Endodermal cell (in vitro differentiated cells): ENCODE results near the gene SLC22A25. TPM values are rescaled to one million over a fixed set of nuclear protein-coding genes. Genes with fewer than 3 reads are reported as not detected.

ENCODE experiments used
- DNase-seq: peaks from one replicate; pipeline ENCODE4 v3.0.0-alpha.2; 2017
- H3K27ac ChIP-seq: 2 replicates; pipeline ENCODE4 v1.5.1; 2013; ENCODE audit warnings: mild to moderate bottlenecking, low read depth, low read length, moderate library complexity
- H3K27me3 ChIP-seq: 2 replicates; pipeline ENCODE4 v1.6.1; 2013; ENCODE audit warnings: mild to moderate bottlenecking, low read length, moderate library complexity; ENCODE audit not compliant: insufficient read depth, control insufficient read depth, poor library complexity, severe bottlenecking
- H3K36me3 ChIP-seq: 2 replicates; pipeline ENCODE4 v1.7.0; 2013; ENCODE audit warnings: mild to moderate bottlenecking, low read length, moderate library complexity; ENCODE audit not compliant: control insufficient read depth, insufficient read depth
- H3K4me1 ChIP-seq: one replicate; pipeline ENCODE4 v1.7.0; 2013; ENCODE audit warnings: low read length; ENCODE audit not compliant: control insufficient read depth, insufficient read depth
- H3K4me3 ChIP-seq: 2 replicates; pipeline ENCODE4 v1.5.1; 2013; ENCODE audit warnings: mild to moderate bottlenecking, low read length, moderate library complexity
- H3K9ac ChIP-seq: 2 replicates; pipeline ENCODE4 v1.6.1; 2013; ENCODE audit warnings: mild to moderate bottlenecking, low read length, moderate library complexity; ENCODE audit not compliant: poor library complexity, severe bottlenecking; ENCODE audit errors: extremely low read depth
- H3K9me3 ChIP-seq: 2 replicates; pipeline ENCODE4 v1.6.1; 2013; ENCODE audit warnings: mild to moderate bottlenecking, low read length, moderate library complexity; ENCODE audit not compliant: control insufficient read depth
- H3K27ac Mint-ChIP-seq: 2 replicates; pipeline ENCODE4 v1.8.0; 2020; ENCODE audit warnings: mixed read lengths
- H3K27me3 Mint-ChIP-seq: 2 replicates; pipeline ENCODE4 v1.8.0; 2021; ENCODE audit warnings: mild to moderate bottlenecking, mixed read lengths; ENCODE audit not compliant: insufficient read depth
- H3K36me3 Mint-ChIP-seq: 2 replicates; pipeline ENCODE4 v1.8.0; 2020; ENCODE audit warnings: low read depth, mixed read lengths
- H3K4me1 Mint-ChIP-seq: 2 replicates; pipeline ENCODE4 v1.8.0; 2020; ENCODE audit warnings: mixed read lengths
- H3K4me3 Mint-ChIP-seq: 2 replicates; pipeline ENCODE4 v1.8.0; 2020; ENCODE audit warnings: mild to moderate bottlenecking, moderate library complexity, mixed read lengths
- H3K9me3 Mint-ChIP-seq: 2 replicates; pipeline ENCODE4 v1.8.0; 2020; ENCODE audit warnings: mild to moderate bottlenecking, mixed read lengths
- WGBS, 2 experiments: methylation state at CpG; one replicate each; pipeline versions ENCODE4 v1.1.5 to v1.1.7; 2013; ENCODE audit warnings: missing lambda C conversion rate in 2 of 2, mixed read lengths in 1 of 2; ENCODE audit not compliant: insufficient coverage in 1 of 2, insufficient read length in 1 of 2; 5-methylcytosine and 5-hydroxymethylcytosine counted together
- total RNA-seq, 2 donors: library from RNA; stranded (reverse); fragmentation: NEBNext Ultra II Directional in 1 of 2; extraction: Animal tissue kit (Norgen Biotek cat#: 25700) in 1 of 2; gene quantifications; 2 replicates in 1 of 2; 3 replicates in 1 of 2; pipeline ENCODE4 v1.2.1, GENCODE V29; 2021
- TF ChIP-seq, protein P1 (sequence below): fragments of 200-600 bp; sonication (generic); conservative IDR thresholded peaks from 2 replicates; pipeline ENCODE4 v1.5.0; 2021; ENCODE audit warnings: antibody characterized with exemption, mild to moderate bottlenecking

SLC22A25 gene
- total RNA-seq, 2 donors from 2014 or later = 0.18 TPM; not detected in 1

DNA sequence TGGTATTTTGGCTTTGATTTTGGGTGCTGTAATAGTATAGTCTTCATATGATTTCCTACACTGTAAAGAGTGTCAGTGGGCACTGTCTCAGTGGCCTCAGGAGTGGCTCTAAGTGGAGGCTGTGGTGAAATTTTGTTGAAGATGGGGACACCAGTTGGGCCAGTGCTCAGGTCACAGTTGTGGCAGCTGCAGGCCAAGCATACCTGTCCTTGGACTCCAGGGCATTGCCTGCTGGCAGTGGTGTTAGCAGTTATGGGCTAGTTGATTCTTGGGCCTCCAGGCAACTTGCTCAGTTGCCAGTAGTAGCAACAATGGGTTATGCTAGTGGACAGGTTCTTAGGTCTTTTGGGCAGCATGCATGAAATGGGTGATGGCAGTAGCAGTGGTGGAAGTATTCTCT, 39.2 kb upstream of the SLC22A25 start:
- no peak for DNase-seq
- H3K27ac Mint-ChIP-seq = no peak overlapping the region
- peaks cover 11% of the 10 kb centered on the region for H3K4me1 Mint-ChIP-seq
- H3K9me3 Mint-ChIP-seq = peaks cover 3% of the 10 kb centered on the region
- Histone ChIP-seq H3K27me3 (peaks cover 51% of the 10 kb centered on the region), H3K27ac (no peak overlapping the region), H3K4me3 (no peak overlapping the region), H3K4me1 (peaks cover 4% of the 10 kb centered on the region), H3K9ac (no peak overlapping the region), H3K9me3 (no peaks in the 10 kb centered on the region), H3K36me3 (no peaks in the 10 kb centered on the region)
- H3K36me3 Mint-ChIP-seq = no peaks in the 10 kb centered on the region
- TF ChIP-seq, protein P1, sequence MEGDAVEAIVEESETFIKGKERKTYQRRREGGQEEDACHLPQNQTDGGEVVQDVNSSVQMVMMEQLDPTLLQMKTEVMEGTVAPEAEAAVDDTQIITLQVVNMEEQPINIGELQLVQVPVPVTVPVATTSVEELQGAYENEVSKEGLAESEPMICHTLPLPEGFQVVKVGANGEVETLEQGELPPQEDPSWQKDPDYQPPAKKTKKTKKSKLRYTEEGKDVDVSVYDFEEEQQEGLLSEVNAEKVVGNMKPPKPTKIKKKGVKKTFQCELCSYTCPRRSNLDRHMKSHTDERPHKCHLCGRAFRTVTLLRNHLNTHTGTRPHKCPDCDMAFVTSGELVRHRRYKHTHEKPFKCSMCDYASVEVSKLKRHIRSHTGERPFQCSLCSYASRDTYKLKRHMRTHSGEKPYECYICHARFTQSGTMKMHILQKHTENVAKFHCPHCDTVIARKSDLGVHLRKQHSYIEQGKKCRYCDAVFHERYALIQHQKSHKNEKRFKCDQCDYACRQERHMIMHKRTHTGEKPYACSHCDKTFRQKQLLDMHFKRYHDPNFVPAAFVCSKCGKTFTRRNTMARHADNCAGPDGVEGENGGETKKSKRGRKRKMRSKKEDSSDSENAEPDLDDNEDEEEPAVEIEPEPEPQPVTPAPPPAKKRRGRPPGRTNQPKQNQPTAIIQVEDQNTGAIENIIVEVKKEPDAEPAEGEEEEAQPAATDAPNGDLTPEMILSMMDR = no peak
- H3K4me3 Mint-ChIP-seq = no peak overlapping the region
- peaks cover 63% of the 10 kb centered on the region for H3K27me3 Mint-ChIP-seq

DNA sequence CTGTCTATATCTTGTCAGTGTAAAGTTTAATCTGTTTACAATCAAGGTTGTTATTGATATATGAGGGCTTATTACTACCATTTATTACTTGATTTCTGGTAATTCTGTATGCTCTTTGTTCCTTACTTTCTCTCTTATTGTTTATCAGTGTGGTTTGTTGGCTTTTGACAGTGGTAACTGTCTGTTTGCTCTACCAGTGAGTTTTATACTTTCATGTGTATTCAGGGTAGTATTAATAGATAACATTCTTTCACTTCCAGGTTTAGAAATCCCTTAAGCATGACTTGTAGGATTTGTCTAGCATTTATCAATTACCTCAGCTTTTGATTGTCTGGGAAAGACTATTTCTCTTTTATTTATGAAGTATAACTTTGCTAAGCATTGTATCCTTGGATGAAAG, 37.5 kb upstream of the SLC22A25 start:
- Histone ChIP-seq H3K4me1 (peaks cover 4% of the 10 kb centered on the region), H3K9ac (no peak overlapping the region), H3K27ac (no peak overlapping the region), H3K4me3 (peak overlapping the region; percentile 42), H3K36me3 (no peaks in the 10 kb centered on the region), H3K27me3 (peaks cover 59% of the 10 kb centered on the region), H3K9me3 (no peaks in the 10 kb centered on the region)
- TF ChIP-seq, protein P1 = no peak
- DNase-seq = no peak
- H3K27me3 Mint-ChIP-seq = peaks cover 64% of the 10 kb centered on the region
- H3K36me3 Mint-ChIP-seq = no peaks in the 10 kb centered on the region
- no peak overlapping the region for H3K4me3 Mint-ChIP-seq
- no peak overlapping the region for H3K27ac Mint-ChIP-seq
- peaks cover 11% of the 10 kb centered on the region for H3K4me1 Mint-ChIP-seq
- H3K9me3 Mint-ChIP-seq = no peaks in the 10 kb centered on the region

DNA sequence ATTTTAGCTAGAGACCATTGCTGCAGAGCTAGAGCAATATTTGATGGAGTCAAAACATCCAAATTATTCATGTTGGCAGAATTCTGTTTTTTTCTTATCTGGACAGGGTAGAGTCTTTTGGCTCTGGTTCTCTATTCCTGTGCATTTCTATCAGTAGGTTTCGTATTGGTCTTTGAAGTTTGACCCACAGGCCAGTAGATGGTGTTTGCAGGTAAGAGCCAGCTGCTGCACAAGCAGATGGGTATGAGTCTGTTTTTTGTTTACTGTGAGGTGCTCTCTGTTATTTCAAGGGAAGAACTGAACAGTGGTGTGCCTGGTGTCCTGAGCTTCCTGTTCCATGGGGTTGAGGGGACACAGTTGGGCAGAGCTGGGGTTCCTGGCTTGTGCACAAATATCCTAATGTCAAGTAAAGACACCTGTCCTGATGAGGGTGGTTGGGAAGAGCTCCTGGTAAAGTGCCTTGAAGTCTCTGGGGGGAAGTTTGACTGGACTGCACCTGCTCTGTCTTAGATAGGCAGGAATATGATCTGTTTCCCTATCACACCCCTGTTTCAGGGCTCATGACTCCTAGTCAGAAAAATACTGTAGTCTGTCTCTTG, 34.0 kb upstream of the SLC22A25 start:
- WGBS, 2 experiments = 45% methylated on average over 1 of the region's 1 CpG; no CpG with 5 or more reads in 1 of the 2 experiments
- peaks cover 50% of the 10 kb centered on the region for H3K27me3 Mint-ChIP-seq
- peaks cover 48% of the 10 kb centered on the region for H3K27me3 ChIP-seq
- no peaks in the 10 kb centered on the region for H3K36me3 Mint-ChIP-seq
- no peaks in the 10 kb centered on the region for H3K9me3 ChIP-seq
- H3K4me1 Mint-ChIP-seq = peaks cover 10% of the 10 kb centered on the region
- no peaks in the 10 kb centered on the region for H3K36me3 ChIP-seq
- no peak overlapping the region for H3K9ac ChIP-seq
- no peak overlapping the region for H3K27ac ChIP-seq
- no peaks in the 10 kb centered on the region for H3K9me3 Mint-ChIP-seq
- TF ChIP-seq, protein P1 = peak; percentile 36
- H3K4me1 ChIP-seq = peaks cover 4% of the 10 kb centered on the region
- H3K4me3 Mint-ChIP-seq = no peak overlapping the region
- no peak for DNase-seq
- no peak overlapping the region for H3K27ac Mint-ChIP-seq
- H3K4me3 ChIP-seq = no peak overlapping the region
